ENCODE measurements around the gene RYR1.

DNA sequence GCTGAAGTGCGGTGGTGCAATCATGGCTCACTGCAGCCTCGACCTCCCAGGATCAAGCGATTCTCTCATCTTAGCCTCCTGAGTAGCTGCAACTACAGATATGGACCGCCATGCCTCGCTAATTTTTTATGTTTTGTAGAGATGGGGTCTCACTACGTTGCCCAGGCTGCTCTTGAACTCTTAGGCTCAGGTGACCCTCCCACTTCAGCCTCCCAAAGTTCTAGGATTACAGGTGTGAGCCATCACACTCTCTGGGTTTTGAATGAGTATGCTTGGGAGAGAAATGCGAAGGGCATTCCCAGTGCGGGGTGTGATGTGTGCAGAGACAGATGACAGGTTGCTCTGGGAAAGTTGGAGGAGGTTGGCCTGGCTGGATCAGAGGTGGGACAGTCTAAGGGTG is 49.0 kb downstream of the RYR1 start:
- TF ChIP-seq POLR2A (IDR thresholded peaks at IDR 0.05), result no peak
- TF ChIP-seq, protein P1, sequence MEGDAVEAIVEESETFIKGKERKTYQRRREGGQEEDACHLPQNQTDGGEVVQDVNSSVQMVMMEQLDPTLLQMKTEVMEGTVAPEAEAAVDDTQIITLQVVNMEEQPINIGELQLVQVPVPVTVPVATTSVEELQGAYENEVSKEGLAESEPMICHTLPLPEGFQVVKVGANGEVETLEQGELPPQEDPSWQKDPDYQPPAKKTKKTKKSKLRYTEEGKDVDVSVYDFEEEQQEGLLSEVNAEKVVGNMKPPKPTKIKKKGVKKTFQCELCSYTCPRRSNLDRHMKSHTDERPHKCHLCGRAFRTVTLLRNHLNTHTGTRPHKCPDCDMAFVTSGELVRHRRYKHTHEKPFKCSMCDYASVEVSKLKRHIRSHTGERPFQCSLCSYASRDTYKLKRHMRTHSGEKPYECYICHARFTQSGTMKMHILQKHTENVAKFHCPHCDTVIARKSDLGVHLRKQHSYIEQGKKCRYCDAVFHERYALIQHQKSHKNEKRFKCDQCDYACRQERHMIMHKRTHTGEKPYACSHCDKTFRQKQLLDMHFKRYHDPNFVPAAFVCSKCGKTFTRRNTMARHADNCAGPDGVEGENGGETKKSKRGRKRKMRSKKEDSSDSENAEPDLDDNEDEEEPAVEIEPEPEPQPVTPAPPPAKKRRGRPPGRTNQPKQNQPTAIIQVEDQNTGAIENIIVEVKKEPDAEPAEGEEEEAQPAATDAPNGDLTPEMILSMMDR (IDR thresholded peaks at IDR 0.05), result no peak
- no peak for TF ChIP-seq POLR2AphosphoS5 (IDR thresholded peaks at IDR 0.05)

Measured in transverse colon (tissue), 4 donors.